Activated CD8-positive, alpha-beta T cell treated with anti-CD3 and anti-CD28 coated beads for 36 hours (primary cell): ENCODE data around the gene NSG2. TPM values are rescaled to one million over a fixed set of nuclear protein-coding genes. Genes with fewer than 3 reads are reported as not detected.

ENCODE experiments used
- ATAC-seq: fragments of 200-7000 bp; cut with Tn5 transposase; one replicate; pipeline ENCODE4 v1.10.0; 2021; ENCODE audit warnings: mild to moderate bottlenecking, moderate library complexity
- CTCF ChIA-PET: fragments of 350-600 bp; sonication (Branson Sonifier 250); formaldehyde crosslinking; loops from one replicate; lab custom pipeline; 2021; ENCODE audit warnings: antibody characterized with exemption; lab: Charles Lee
- POLR2A ChIA-PET: fragments of 350-600 bp; sonication (Branson Sonifier 250); formaldehyde crosslinking; loops from one replicate; lab custom pipeline; 2021; ENCODE audit warnings: antibody characterized with exemption; lab: Charles Lee
- DNase-seq: peaks from one replicate; pipeline ENCODE4 v3.0.0-alpha.2; 2020
- H3K27ac Mint-ChIP-seq: one replicate; pipeline ENCODE4 v1.8.0; 2021; ENCODE audit warnings: mild to moderate bottlenecking, mixed read lengths
- H3K27me3 Mint-ChIP-seq: one replicate; pipeline ENCODE4 v1.8.0; 2021; ENCODE audit warnings: mixed read lengths
- H3K36me3 Mint-ChIP-seq: one replicate; pipeline ENCODE4 v1.8.0; 2021; ENCODE audit warnings: low read depth, mixed read lengths
- H3K4me1 Mint-ChIP-seq: one replicate; pipeline ENCODE4 v1.8.0; 2021; ENCODE audit warnings: low read depth, mixed read lengths
- H3K4me3 Mint-ChIP-seq: one replicate; pipeline ENCODE4 v1.8.0; 2021; ENCODE audit warnings: mild to moderate bottlenecking, moderate library complexity, mixed read lengths
- H3K9me3 Mint-ChIP-seq: one replicate; pipeline ENCODE4 v1.8.0; 2021; ENCODE audit warnings: mixed read lengths
- CTCF ChIP-seq: fragments of 200-600 bp; IDR thresholded peaks from one replicate; pipeline ENCODE4 v1.8.0; 2022; ENCODE audit warnings: antibody characterized with exemption, mild to moderate bottlenecking
- intact Hi-C: fragments of 100-400 bp; cut with micrococcal nuclease; formaldehyde crosslinking; loops from one replicate; pipeline ENCODE4 v1.10.0; 2022
- total RNA-seq, 2 experiments: library from RNA; stranded (reverse); gene quantifications; one replicate each; pipeline ENCODE4 v1.2.3, GENCODE V29; 2021

Gene NSG2
- total RNA-seq, 2 experiments from 2014 or later: not detected

DNA sequence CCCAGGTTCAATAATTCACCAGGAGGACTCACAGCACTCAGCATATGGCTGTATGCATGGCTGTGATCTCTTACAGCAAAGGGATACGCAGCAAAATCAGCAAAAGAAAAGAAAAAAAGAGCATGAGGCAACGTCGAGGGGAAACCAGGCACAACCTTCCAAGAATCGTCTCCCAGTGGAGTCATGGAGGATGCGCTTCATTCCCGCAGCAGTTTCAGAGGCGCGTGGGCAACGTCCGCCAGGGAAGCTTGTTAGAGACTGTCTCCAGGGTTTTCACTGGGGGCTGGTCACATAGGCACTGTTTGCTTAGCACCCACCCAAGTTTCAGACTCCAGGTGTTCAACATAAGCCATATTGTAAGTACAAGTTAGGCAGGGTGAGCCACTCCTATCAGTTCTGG lies 44.6 kb downstream of the NSG2 start:
- H3K27ac Mint-ChIP-seq: no peak overlapping the region
- intact Hi-C loops: no loop called here
- H3K36me3 Mint-ChIP-seq: no peaks in the 10 kb centered on the region
- no peaks in the 10 kb centered on the region for H3K27me3 Mint-ChIP-seq
- no peaks in the 10 kb centered on the region for H3K4me1 Mint-ChIP-seq
- no peak for ATAC-seq
- no peak for DNase-seq
- no peak overlapping the region for H3K4me3 Mint-ChIP-seq
- POLR2A ChIA-PET: no interaction called here
- no peaks in the 10 kb centered on the region for H3K9me3 Mint-ChIP-seq
- CTCF ChIA-PET: no interaction called here
- no peak for TF ChIP-seq CTCF

DNA sequence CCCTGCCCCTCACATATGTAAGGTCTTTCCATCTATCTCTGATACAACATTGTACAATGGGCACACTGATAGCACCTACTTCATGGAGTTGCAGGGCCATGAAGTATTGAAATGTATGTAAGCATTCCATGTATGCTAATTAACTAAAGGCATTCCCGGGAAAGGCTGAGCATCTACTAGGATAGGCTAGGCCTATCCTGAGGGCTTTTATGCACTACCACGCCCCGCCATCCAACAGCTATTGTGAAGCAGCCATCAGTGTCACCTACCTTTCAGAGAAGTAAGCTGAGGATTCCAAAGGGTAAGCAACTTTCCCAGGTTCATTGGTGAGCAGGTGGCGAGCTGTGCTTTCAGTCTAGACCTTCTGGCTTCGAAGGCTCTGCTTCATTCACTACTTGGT lies 47.6 kb downstream of the NSG2 start:
- ChIA-PET CTCF (no interaction called here), POLR2A (interaction anchor here (1.1 kb wide), 1 partner anchor 11 kb away, joined by 3 read pairs; no protein-coding TSS in a partner anchor)
- no peaks in the 10 kb centered on the region for H3K4me1 Mint-ChIP-seq
- no peaks in the 10 kb centered on the region for H3K36me3 Mint-ChIP-seq
- H3K27me3 Mint-ChIP-seq: no peaks in the 10 kb centered on the region
- ATAC-seq: no peak
- no peaks in the 10 kb centered on the region for H3K9me3 Mint-ChIP-seq
- no peak overlapping the region for H3K27ac Mint-ChIP-seq
- intact Hi-C loops: no loop called here
- H3K4me3 Mint-ChIP-seq: no peak overlapping the region
- no peak for TF ChIP-seq CTCF
- DNase-seq: no peak

DNA sequence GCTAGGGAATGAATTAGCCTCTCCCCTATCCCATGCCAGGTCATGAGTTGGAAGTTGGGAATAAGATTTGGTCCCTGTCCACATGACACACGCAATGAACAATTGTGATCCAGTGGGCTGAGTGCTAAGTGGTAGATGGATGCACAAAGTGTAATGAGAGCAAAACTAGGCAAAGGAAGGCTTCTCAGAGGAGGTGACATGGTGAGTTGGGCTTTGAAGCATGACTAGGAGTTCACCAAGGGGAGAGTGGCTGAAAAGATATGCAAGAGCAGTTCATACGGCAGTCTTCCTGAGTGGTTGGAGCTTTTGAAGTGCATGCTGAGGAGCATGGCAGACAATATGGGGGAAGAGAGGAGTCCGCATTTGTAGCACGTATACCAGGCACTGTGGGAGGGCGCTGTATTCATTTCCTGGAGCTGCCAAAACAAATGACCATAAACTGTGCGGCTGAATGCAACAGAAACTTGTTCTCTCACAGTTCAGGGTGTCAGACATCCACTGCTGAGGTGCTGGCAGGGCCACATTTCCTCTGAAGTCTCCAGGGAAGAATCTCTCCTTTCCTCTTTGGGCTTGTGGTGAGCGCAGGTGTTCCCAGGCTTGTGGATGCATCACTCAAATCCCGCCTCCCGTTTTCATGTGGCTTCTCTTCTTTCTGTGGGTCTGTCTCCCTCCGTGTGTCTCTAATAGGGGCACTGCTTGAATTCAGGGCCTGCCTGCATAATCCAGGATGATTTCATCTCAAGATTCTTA lies 49.5 kb downstream of the NSG2 start:
- CTCF ChIA-PET: no interaction called here
- Mint-ChIP-seq H3K27ac (no peak overlapping the region), H3K9me3 (no peaks in the 10 kb centered on the region), H3K4me3 (no peak overlapping the region), H3K4me1 (no peaks in the 10 kb centered on the region), H3K36me3 (no peaks in the 10 kb centered on the region), H3K27me3 (no peaks in the 10 kb centered on the region)
- TF ChIP-seq CTCF: no peak
- intact Hi-C loops: no loop called here
- DNase-seq: no peak
- POLR2A ChIA-PET: no interaction called here
- ATAC-seq: no peak

GRCh38 chr5:174096619-174097018 lies 51.1 kb downstream of the NSG2 start:
- DNase-seq (no peak), ATAC-seq (no peak)
- CTCF ChIA-PET: no interaction called here
- Mint-ChIP-seq H3K27me3 (no peaks in the 10 kb centered on the region), H3K4me3 (no peak overlapping the region), H3K4me1 (no peaks in the 10 kb centered on the region), H3K27ac (no peak overlapping the region), H3K9me3 (no peaks in the 10 kb centered on the region), H3K36me3 (no peaks in the 10 kb centered on the region)
- POLR2A ChIA-PET: no interaction called here
- no peak for TF ChIP-seq CTCF
- intact Hi-C loops: no loop called here

- no peaks in the 10 kb centered on the region for H3K4me1 Mint-ChIP-seq
- no peak for ATAC-seq
- H3K27ac Mint-ChIP-seq: no peak overlapping the region
- peaks cover 2% of the 10 kb centered on the region for H3K27me3 Mint-ChIP-seq
- H3K9me3 Mint-ChIP-seq: no peaks in the 10 kb centered on the region
- intact Hi-C loops: no loop called here
- DNase-seq: no peak
- H3K36me3 Mint-ChIP-seq: no peaks in the 10 kb centered on the region
- ChIA-PET POLR2A (no interaction called here), CTCF (no interaction called here)
- H3K4me3 Mint-ChIP-seq: no peak overlapping the region
- TF ChIP-seq CTCF: no peak
Observed at GRCh38 chr5:174097486-174098185, 52.1 kb downstream of the NSG2 start.
